GM18868 (cell line): Measurements from ENCODE around the gene RENBP.

Experiments
- ATAC-seq: cut with Tn5 transposase; IDR thresholded peaks from one replicate; pipeline ENCODE4 v1.9.1; 2021; ENCODE audit warnings: mild to moderate bottlenecking, moderate library complexity; ENCODE audit not compliant: unreplicated experiment

Gene RENBP

GRCh38 chrX:153921070-153921469 is 23.4 kb downstream of the RENBP start:
- no peak for ATAC-seq

GRCh38 chrX:153920546-153920945 is 23.9 kb downstream of the RENBP start:
- ATAC-seq = no peak

GRCh38 chrX:153919281-153919680 is 25.2 kb downstream of the RENBP start:
- ATAC-seq = no peak

GRCh38 chrX:153917869-153918268 is 26.6 kb downstream of the RENBP start:
- ATAC-seq = no peak

- no peak for ATAC-seq
Observed at GRCh38 chrX:153913701-153914100, 30.7 kb downstream of the RENBP start.

- ATAC-seq = no peak
Observed at GRCh38 chrX:153913211-153913610, 31.2 kb downstream of the RENBP start.

GRCh38 chrX:153911798-153912197 is 32.6 kb downstream of the RENBP start:
- no peak for ATAC-seq

GRCh38 chrX:153910446-153910845 is 34.0 kb downstream of the RENBP start:
- ATAC-seq = no peak

- ATAC-seq = no peak
Observed at GRCh38 chrX:153909980-153910360, 34.5 kb downstream of the RENBP start.

GRCh38 chrX:153909024-153909979 is 35.1 kb downstream of the RENBP start:
- ATAC-seq = peak; percentile 59

- no peak for ATAC-seq
Observed at GRCh38 chrX:153908219-153908860, 36.1 kb downstream of the RENBP start.

GRCh38 chrX:153907456-153907855 is 37.0 kb downstream of the RENBP start:
- no peak for ATAC-seq

GRCh38 chrX:153906126-153906917 is 38.1 kb downstream of the RENBP start:
- ATAC-seq = no peak

- no peak for ATAC-seq
Observed at GRCh38 chrX:153905481-153906095, 38.9 kb downstream of the RENBP start.

GRCh38 chrX:153903991-153904957 is 40.2 kb downstream of the RENBP start, which contains the start of gene AVPR2:
Gene AVPR2 (plus strand): TSS chrX:153904673. CDS start chrX:153905146, 473 bp downstream.
- no peak for ATAC-seq

- no peak for ATAC-seq
Observed at GRCh38 chrX:153903238-153903980, 41.0 kb downstream of the RENBP start.

GRCh38 chrX:153902385-153902784 is 42.1 kb downstream of the RENBP start:
- no peak for ATAC-seq

- no peak for ATAC-seq
Observed at GRCh38 chrX:153901753-153902140, 42.7 kb downstream of the RENBP start.
